HG03354 (cell line): Measurements from ENCODE around the gene SHISA5.

Source experiments
- ATAC-seq: cut with Tn5 transposase; IDR thresholded peaks from one replicate; pipeline ENCODE4 v1.9.1; 2021; ENCODE audit warnings: mild to moderate bottlenecking; ENCODE audit not compliant: unreplicated experiment, poor library complexity, severe bottlenecking

Gene SHISA5

GRCh38 chr3:48524970-48525369 lies 21.0 kb upstream of the SHISA5 start:
- ATAC-seq, result no peak

- ATAC-seq, result no peak
These were observed 17.7 kb upstream of the SHISA5 start for GRCh38 chr3:48521635-48522034.

GRCh38 chr3:48519277-48519643 lies 15.3 kb upstream of the SHISA5 start:
- no peak for ATAC-seq

GRCh38 chr3:48518638-48519276 lies 14.8 kb upstream of the SHISA5 start:
- ATAC-seq, result no peak

GRCh38 chr3:48518069-48518468 lies 14.1 kb upstream of the SHISA5 start:
- no peak for ATAC-seq

- ATAC-seq, result no peak
These were observed 12.6 kb upstream of the SHISA5 start for GRCh38 chr3:48516571-48516970.

- ATAC-seq, result no peak
These were observed 10.7 kb upstream of the SHISA5 start for GRCh38 chr3:48514431-48515227.

GRCh38 chr3:48511551-48511950 lies 7.6 kb upstream of the SHISA5 start:
- no peak for ATAC-seq

GRCh38 chr3:48507256-48508061 lies 3.5 kb upstream of the SHISA5 start:
- peak; percentile 73 for ATAC-seq

GRCh38 chr3:48505968-48506504 lies 2.1 kb upstream of the SHISA5 start:
- no peak for ATAC-seq

GRCh38 chr3:48505146-48505545 lies 1.2 kb upstream of the SHISA5 start:
- no peak for ATAC-seq

GRCh38 chr3:48503401-48504050 lies 448 bp downstream of the SHISA5 start:
- ATAC-seq, result no peak

GRCh38 chr3:48502728-48503168 lies 1.2 kb downstream of the SHISA5 start:
- ATAC-seq, result no peak

- ATAC-seq, result no peak
These were observed 1.9 kb downstream of the SHISA5 start for GRCh38 chr3:48502121-48502520.

- no peak for ATAC-seq
These were observed 2.8 kb downstream of the SHISA5 start for GRCh38 chr3:48501196-48501595.

GRCh38 chr3:48500656-48501055 lies 3.3 kb downstream of the SHISA5 start:
- ATAC-seq, result no peak

- ATAC-seq, result no peak
These were observed 10.8 kb downstream of the SHISA5 start for GRCh38 chr3:48493203-48493501.

- ATAC-seq, result no peak
These were observed 11.3 kb downstream of the SHISA5 start for GRCh38 chr3:48492461-48493202.

GRCh38 chr3:48486952-48487351 lies 17.0 kb downstream of the SHISA5 start:
- no peak for ATAC-seq
